ENCODE measurements around the gene RIPOR2.
A peak's percentile ranks its signal among the peaks of the same experiment; 100 is the strongest.
"Not testable (repeated sequence)": the region's sequence is repeated elsewhere in the genome, so short reads cannot be mapped to it uniquely, and the experiment has no call there.

RIPOR2 gene

GRCh38 chr6:24901698-24902328 is 33.9 kb downstream of the RIPOR2 start:
- DNase-seq = no peak

GRCh38 chr6:24900917-24901697 is 34.7 kb downstream of the RIPOR2 start:
- no peak for DNase-seq

- no peak for DNase-seq
These were observed 35.8 kb downstream of the RIPOR2 start for GRCh38 chr6:24899997-24900325.

- DNase-seq = no peak
These were observed 36.4 kb downstream of the RIPOR2 start for GRCh38 chr6:24899136-24899996.

GRCh38 chr6:24898676-24899075 is 37.1 kb downstream of the RIPOR2 start:
- DNase-seq = no peak

GRCh38 chr6:24897186-24897585 is 38.6 kb downstream of the RIPOR2 start:
- peak; percentile 4 for DNase-seq

- DNase-seq = no peak
These were observed 42.4 kb downstream of the RIPOR2 start for GRCh38 chr6:24893342-24893850.

- no peak for DNase-seq
These were observed 44.8 kb downstream of the RIPOR2 start for GRCh38 chr6:24891004-24891403.

- DNase-seq = no peak
These were observed 45.3 kb downstream of the RIPOR2 start for GRCh38 chr6:24890471-24890870.

- DNase-seq = no peak
These were observed 46.9 kb downstream of the RIPOR2 start for GRCh38 chr6:24888715-24889370.

- no peak for DNase-seq
These were observed 48.1 kb downstream of the RIPOR2 start for GRCh38 chr6:24887545-24888140.

- DNase-seq = no peak
These were observed 52.1 kb downstream of the RIPOR2 start for GRCh38 chr6:24883618-24884017.

GRCh38 chr6:24882835-24883555 is 52.8 kb downstream of the RIPOR2 start:
- DNase-seq = no peak

GRCh38 chr6:24882295-24882694 is 53.5 kb downstream of the RIPOR2 start:
- DNase-seq = no peak

- DNase-seq = no peak
These were observed 54.4 kb downstream of the RIPOR2 start for GRCh38 chr6:24881376-24881775.

GRCh38 chr6:24880451-24880850 is 55.3 kb downstream of the RIPOR2 start:
- DNase-seq = no peak

- no peak for DNase-seq
These were observed 56.4 kb downstream of the RIPOR2 start for GRCh38 chr6:24879351-24879750.

GRCh38 chr6:24877747-24878146 is 58.0 kb downstream of the RIPOR2 start:
- DNase-seq = not testable (repeated sequence)

- DNase-seq = no peak
These were observed 59.0 kb downstream of the RIPOR2 start for GRCh38 chr6:24876499-24877465.

- DNase-seq = no peak
These were observed 60.2 kb downstream of the RIPOR2 start for GRCh38 chr6:24875534-24875901.
